ENCODE results near the gene FADS1.

Gene FADS1

GRCh38 chr11:61754534-61755482 is 62.0 kb downstream of the FADS1 start:
- no peak for DNase-seq

GRCh38 chr11:61753672-61754071 is 63.1 kb downstream of the FADS1 start:
- no peak for DNase-seq

GRCh38 chr11:61752925-61753521 is 63.8 kb downstream of the FADS1 start:
- DNase-seq: no peak

- no peak for DNase-seq
Observed at GRCh38 chr11:61752117-61752924, 64.5 kb downstream of the FADS1 start, which contains the start of gene MYRF. MYRF (plus strand) TSS chr11:61752636; CDS start chr11:61752745, 109 bp downstream.

- no peak for DNase-seq
Observed at GRCh38 chr11:61751384-61751783, 65.4 kb downstream of the FADS1 start.

DNA sequence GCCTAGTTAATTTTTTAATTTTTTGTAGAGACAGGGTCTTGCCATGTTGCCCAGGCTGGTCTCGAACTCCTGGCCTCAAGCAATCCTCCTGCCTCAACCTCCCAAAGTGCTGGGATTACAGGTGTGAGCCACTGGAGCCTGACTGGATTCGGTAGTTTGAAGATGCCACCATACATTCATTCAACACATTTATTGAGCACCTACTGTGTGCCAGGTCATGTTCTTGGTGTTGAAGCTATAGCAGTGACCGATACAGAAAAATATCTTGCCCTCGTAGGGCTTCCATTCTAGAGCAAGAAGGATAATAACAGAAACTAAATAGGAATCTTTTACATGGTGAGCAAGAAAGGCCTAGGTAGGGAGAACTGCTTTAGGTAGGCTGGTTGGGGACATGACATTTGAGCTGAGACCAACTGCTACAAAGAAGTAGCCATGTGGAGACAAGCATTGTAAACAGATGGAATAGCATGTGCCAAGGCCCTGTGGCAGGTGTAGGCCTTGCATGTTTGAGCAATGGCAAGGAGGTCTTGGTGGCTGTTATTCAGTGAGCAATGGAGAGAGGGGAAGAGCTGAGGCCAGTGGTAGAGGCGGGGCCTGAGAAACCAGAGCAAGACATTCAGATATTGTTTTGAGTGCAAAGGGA is 66.1 kb downstream of the FADS1 start:
- no peak for DNase-seq

Data from NCI-H2107 (cell line).